GM03348 (cell line): ENCODE results near the gene LMO3.

Experiments used
- DNase-seq: peaks from one replicate; pipeline ENCODE4 v3.0.0; 2012; ENCODE audit warnings: low spot score

Gene LMO3

DNA sequence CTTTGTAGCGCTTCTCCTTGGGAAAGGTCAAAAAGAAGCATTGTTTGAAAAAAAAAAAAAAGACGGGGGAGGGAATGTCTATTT, at the start of gene LMO3:
TSS of gene LMO3 (minus strand) at position 46 of the 84 bp plus-strand sequence. CDS start 5,302 bp downstream, outside the sequence.
- DNase-seq: no peak

DNA sequence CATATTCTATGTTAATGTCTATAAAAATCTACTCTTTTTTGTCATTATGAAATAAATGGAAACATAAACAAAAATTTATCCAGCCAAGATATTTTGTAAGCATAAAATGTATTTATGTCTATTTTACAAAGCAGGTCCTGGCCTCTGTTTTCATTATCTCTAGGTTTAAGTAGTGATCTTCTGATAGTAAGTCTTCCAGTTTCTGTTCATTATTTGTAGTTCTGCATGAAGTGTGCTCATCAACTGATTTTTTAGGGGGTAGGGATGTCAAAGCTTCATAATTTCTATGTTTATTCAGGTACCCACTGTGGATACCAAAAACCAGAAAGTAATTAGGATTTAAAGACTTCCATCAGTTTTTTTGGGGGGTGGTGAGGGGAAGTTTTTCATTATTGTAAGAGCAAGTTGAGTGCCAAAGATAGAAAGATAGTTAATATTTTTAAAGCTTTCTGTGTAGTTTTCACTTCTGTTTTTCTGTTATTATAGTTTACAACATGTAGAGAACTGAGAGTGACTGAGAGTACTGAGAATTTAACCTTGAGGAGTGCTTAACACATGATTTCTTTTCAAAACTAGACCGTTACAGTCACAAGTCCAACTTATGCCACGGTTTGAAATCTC, 30.6 kb upstream of the LMO3 start:
- DNase-seq: no peak

DNA sequence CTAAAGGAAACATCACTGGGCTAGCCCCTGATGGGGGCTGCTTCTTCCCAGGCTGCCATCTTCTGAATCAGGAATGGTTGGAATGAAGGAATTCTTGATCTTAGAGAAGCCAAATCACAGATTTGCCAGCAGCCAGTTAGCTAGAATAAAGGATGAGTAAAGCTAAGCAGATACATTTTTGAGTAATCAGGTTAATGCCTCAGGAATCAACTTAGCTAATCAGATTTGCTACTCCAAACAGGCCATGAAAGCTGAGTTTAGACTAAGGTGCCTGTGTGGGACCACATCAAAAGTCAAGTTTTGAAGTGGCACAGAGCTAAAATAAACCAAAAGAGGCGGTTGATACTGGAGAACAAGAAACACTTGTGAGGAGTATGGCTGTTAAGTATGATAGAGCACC, 28.8 kb upstream of the LMO3 start:
- no peak for DNase-seq

DNA sequence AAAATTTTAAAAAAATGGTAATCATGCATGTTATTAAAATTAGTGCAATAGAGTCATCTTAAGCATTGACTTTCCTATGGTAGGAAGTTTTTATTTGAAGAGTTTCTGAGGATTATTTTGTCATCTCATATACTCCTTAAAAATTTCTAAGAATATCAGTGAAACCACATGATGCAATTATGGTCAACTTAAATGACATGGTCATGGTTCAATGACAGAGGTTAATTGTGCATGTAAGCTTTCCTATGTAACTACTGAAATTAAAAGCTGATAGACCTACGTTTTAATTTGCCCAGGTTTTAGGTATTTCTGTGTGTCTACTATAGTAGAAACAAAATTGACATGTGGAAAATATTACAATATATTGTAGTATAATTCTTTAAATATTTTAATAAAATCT, 21.0 kb upstream of the LMO3 start:
- DNase-seq: no peak

DNA sequence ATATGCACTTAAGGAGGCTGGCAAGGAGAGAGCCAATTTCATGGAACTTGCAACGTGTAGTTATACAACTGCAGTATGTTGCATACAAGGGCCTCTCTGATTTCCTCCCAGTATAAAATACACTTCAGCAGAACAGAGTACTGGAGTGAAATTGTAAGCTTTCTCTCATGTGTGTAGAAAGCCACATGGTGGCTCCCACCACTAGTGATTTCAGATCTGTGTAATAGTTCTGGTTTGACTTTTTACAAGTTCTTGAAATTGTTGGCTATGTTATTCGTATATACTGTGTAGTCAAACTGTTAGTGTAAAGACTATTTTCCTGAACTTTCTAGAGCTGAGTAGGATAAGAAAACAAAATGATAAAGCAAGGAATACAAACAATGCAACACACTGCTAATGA, 16.4 kb upstream of the LMO3 start:
- no peak for DNase-seq

DNA sequence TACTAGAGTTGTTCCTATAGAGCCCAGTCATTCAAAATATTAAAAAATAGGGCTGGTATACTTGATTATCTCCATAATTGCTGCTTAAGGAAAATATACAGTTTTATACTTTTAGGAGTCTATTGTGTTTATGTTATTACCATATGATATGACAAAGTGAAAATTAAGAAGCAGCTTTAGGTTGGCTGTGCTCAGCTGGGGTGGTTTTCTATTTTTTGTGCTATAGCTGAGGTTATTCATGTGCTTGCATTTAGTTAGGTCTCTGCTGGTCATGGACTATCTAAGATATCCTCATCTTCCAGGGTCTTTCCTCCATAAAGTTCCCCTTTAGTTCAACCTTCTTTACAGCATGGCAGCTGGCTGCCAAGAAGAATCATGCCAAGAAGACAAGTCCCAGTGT, 13.6 kb upstream of the LMO3 start:
- DNase-seq: no peak

DNA sequence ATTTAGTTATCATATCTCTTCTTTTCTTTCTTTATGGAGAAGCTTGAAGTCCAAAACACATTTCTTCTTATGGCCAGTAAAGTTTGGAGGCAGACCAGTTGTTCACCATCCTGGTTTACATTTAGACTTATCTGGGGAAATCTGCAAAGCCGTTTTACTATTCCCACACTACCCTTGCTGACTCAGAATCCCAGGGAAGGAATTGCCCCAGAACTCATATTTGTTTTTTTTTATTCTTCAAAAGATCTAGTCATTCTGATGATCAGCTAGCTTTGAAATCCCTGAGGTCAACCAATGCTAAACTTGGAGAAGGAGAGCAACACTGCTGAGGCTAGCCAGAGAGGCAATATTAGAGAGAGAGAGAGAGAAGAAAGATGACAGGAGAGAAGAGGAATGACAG, 12.3 kb upstream of the LMO3 start:
- no peak for DNase-seq

DNA sequence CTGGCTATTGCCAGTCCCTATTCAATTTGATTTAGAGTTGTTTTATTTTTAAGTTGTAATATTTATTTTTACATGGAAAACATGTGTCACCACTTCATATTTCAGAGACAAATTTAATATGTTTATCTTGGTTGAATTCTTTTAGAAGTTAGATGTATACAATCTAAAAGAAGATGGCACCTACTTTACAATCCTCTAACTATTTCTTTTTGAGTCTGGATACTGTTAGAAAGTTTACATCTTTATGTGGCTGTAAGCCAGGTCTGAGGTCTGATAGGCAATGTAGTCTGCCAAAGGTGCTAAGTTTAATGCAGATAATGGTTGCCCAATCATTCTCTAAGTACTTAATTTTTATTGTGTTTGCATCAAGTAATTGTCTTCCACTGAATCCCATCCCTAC, 7.2 kb upstream of the LMO3 start:
- DNase-seq: no peak

DNA sequence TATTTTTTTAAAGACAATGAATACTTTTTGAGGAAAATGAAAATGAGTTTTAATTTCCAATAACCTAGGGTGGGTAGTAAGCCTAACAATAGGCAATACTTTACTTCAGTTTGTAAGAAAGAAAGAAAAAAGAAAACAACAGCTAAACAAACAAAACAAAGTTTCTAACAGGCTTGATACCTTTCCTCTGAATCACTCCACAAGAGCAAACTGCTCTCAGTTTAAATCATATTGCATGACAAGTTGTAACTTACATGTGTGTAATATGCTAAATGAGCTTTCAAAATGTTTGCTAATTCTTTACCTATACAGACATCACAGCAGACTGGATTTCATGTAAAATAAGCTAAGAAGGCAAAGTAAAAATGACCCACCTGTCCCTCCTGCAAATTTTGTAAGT, 6.7 kb upstream of the LMO3 start:
- no peak for DNase-seq

DNA sequence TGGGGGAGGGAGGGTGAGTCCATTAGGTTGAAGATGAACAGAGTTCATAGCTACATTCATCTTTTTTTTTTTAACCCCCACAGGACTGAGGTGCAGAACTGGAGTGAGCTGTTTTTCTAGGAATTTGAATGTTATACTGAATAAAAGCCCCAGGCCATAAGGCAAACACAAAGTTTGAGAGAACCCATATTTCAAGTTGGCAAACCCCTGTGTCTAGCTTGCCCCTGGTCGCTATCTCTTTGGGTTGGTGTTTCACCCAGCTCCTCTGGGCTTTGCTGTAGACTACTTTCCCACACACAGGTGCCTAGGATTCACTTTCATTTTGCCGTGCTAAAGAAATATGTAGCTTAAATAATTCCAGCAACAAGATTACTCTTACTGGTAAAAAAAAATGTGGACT, 5.2 kb upstream of the LMO3 start:
- DNase-seq: no peak

DNA sequence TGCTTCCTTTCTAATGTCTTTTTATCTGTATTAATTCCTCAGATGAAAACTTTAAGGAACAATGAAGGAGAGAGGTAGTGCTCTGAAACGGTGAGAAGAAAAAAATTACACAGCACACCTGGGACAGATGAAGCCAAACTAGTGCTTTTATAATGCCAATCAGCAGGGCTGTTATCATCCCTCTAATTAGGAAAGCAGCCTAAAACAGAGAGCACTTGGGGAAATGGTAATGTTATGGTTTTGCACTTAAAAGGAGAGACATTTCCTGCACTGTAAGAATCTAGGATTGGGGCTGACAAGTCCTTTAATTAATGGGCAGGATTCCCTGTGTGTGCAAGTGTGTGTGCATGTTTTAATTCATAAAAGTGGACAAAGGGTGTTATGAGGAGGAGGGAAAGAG, 4.8 kb upstream of the LMO3 start:
- no peak for DNase-seq

DNA sequence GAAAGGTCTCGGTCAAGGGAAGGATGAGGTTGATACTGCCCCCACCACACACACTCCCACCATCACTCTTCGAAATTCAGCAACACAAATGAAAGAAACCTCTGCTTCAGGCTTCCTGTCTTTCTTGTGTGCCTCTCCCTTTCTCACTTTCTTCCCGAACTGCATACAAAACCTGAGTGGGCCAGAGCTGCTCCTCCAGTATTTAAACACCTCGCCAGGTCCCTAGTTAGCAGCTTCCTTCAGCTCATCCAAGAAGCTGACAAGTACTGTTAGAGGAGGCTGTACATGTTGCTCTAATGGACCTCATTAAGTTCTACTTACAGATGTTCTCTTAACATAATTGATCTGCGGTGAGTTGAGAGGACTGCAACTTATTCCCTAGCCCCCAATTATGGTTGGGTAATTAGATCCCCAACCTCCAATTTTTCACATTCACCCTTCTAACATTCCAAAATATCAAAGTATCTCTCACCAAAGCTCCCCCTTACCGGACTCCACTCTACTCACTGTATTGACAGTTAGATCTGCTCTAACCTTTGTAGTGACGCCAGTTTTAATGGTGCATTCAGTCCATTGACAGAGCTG, 4.1 kb upstream of the LMO3 start:
- DNase-seq: no peak

DNA sequence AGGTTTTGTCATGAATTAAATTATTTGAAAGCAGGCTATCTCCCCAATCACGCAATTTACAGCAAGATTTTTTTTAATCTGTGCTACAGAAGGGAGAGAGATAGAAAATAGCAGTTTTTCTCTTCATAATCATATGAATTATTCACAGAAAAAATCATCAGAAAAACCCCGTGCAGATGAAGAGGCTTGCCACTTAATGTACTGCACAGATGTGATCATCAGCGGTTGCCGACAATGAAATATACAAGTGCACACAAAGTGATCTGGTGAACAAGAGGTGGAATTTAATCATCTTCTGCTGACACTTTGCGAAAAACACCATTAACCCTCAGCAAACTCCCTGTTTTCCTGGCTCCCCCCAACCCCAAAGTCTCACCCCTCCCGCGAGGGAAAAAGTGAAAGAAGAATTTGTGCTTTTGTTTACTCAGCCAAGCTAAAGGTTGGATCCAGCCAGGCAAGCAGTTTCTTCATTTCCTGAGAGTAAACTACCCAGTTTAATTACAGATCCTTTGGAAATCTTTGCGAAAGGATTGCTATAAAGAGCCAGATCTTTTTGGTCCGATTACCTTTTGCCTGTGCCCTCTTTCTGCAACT, 3.1 kb upstream of the LMO3 start:
- no peak for DNase-seq

DNA sequence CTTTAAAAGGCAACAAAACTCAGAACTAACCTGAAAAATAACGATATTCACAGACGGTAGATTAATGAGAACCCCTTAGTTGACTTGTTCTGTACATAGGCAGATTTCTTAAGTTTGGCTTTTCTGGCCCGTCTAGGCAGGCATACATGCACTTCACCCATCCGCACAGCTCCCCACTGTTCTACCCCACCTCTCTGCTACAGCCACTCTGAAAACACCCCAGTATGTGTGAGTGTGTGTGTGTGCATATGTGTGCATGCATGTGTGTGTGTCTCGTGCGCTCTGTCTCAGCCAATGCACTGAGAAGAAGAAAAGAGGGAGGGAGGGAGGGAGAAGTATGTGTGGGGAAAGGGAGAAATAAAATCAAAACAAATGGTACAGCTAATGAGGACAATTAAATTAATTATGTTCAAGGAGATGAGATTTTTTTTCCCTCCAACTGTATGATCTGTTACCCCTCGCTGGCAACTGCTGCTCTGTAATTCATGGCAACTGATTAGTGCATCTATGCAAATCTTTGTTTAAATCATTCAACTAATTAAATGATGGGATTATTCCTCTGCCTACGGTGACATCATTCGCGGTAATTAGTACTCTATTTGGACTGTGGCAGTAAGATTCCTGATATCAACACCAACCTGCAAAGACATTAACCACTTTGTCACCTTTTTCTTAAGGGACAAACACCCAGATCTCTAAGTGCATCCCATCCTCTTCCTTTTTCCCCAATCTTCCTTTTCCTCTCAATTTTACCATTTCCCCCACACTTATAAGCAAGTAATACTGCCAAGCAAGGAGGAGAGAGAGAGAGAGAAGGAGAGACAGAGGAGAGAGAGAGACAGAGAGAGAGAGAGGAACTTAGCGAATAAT, 2.2 kb upstream of the LMO3 start:
- no peak for DNase-seq

DNA sequence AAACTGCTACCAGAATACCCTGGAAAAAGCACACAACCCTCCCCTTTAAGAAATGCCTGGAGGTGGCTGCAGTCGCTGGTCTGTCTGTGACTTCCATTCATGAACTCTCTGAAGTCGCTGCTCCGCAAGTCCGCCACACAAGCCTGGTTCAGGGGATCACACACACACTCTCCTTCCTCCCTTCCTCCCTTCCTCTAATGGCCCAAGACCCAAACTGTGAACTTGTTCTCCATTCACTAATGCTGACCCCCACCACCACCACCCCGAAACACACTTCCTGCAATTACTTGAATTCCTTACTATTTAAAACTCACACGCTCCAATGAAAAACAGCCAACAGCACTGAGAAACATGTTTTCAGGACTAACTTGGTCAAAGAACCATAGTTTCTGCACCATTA, 1.0 kb upstream of the LMO3 start:
- DNase-seq: no peak

DNA sequence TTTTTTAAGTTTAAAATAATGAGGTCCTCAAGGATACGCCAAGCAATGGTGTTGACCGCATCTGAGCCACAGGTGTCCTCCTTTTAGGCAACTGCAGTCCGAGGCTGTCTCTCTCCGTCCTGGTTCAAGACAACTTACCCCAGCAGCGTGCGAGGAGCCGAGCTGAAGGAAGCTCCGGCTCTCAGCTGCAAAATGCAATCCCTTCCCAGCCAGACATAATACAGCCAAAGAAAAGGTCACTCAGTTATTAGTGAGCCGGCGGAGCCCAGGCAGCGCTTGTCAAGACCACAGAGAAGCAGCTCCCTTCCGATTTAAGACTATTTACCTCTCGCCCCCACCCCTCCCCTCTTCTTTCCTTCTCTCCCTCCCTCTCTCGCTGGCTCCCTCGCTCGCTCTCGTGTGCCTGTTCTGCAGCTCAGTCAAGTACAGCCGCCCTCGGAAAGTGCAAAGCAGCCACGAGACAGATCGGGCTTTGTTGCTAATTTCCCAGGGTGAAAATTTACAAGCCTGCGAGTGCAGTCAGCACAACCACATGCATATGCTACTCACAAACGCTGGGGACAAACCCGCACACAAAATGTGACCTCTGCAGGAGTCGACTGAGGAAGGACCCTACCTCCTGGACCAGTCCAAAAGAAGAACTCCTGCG, 363 bp upstream of the LMO3 start:
- peak; percentile 43 for DNase-seq

DNA sequence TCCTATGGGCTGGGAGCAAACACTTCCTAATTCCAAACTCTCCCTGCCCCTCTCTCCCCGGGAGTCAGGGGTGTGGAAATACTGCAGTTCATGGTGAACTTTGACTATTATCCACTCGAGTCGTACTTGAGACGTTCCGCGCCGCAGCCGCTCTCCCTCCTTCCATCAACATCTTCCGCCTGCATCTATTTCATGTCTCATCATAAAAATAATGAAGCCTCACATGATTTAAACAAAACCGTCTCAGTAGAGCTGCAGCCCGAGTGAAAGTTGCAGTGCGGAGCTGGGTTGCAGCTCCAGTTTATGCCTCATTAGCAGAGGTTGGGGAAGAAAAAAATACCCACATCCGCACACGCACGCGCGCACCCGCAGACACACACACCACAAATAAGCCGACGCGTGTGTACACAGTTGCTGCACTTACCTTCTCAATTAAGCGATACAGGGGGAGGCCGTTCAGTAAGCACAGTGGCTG, 283 bp downstream of the LMO3 start:
- peak; percentile 26 for DNase-seq

DNA sequence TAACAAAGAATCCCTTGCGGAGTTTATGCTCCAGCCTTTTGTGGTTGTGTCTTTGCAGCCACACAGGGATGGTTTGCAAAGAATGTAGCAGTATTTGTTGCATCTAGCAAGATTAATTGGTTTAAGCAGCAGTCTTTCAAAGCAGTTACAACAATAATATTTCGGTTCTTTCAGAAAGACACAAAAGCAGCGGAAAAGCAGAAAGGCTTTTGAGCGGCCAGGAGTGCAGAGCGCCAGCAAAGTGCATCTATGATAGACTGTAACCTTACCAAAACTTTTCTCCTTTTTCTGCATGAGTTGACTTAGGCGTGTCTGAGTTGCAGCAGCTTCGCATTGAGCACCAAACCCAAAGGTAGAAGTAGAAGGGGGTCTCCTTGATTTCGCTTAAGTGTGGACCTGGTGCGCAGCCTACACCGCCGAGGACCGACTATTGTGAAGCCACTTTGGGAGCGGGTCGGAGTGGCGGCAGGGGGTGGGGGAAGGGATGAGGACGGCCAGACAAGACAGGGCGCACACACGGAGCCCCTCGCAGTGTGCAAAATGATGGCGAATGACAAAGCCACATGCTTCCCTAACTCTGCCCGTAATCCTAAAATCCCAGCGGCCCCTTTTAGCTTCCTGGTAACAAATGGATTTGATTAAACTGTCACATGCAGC, 1.2 kb downstream of the LMO3 start:
- DNase-seq: no peak

DNA sequence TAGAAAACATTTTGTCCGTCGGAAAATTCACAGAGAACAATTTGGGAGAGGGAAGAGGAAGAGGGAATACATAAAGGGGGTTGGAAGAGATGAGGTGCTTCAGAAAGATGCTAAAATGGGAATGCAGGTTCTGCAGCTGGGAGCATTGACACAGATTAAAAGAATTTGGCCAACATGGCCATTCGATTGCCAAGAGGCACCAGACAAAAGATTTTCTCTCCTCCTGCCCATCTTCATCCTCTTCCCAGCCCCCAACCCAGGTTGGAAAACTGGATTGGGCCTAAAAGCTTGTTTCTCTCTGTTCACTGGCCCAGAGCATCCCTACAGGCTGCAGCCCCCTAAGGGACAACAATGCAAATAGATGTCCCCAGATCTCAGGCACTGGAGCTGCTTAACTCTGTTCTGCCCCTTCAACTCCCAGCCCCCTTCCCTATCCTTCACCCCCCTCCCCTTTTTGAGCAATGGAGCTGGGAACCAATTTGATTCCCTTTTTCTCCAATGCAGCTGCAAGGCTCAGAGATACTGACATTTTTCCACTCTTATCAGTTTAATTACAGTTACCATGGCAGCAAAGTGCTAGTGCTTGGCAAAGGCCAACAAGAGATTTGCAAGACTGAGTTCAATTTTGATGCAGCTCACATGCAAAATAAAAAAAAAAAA, 1.9 kb downstream of the LMO3 start:
- DNase-seq: no peak

DNA sequence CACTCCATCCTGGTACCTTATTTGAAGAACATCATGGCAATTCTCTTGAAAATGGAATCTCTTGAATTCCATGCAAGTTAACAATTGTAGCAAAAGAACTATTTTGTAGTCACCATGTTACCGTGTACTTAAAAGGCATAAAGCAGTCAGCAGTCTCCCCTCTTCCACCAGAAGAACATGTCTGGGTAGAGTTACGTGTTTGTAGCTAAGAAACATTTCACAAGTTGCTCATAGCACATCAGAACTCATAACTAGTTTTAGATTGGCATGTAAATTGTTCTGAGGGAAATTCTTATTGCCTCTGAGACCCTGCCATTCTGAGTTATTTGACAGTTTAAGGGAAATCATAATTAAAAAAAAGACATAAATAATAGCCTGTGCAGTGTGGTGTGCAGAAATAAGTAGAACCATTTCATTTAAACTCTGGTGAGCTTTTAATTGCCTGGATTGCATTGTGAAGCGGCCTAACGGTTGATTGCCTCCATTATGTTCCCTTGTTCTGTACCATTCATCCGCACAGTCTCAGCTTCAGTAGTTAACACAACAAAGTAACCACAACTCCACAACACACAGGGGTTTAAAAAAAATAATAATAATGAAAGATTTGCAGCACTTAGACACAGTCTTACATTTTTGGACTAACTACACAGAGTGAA, 2.6 kb downstream of the LMO3 start:
- DNase-seq: no peak

DNA sequence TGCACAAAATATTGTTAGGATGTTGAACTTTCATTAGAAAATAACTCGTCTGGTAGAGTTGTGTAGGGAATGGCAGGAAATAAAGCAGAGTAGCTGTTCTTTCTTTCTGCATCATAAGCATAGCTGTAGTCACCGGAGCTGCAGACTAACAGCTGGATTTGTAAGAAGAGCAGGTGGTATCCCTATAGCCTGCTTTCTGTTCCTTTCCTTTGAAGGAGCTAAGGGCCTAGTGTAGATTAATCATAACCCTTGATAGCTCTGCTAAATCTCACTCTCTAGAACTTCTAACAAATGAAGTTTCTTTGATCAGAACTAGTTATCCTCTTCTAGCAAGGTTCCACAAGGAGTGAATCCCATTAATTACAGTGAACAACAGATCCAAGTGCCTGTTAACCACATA, 3.5 kb downstream of the LMO3 start:
- DNase-seq: no peak
